ENCODE measurements around the gene NFASC.

Gene NFASC

DNA sequence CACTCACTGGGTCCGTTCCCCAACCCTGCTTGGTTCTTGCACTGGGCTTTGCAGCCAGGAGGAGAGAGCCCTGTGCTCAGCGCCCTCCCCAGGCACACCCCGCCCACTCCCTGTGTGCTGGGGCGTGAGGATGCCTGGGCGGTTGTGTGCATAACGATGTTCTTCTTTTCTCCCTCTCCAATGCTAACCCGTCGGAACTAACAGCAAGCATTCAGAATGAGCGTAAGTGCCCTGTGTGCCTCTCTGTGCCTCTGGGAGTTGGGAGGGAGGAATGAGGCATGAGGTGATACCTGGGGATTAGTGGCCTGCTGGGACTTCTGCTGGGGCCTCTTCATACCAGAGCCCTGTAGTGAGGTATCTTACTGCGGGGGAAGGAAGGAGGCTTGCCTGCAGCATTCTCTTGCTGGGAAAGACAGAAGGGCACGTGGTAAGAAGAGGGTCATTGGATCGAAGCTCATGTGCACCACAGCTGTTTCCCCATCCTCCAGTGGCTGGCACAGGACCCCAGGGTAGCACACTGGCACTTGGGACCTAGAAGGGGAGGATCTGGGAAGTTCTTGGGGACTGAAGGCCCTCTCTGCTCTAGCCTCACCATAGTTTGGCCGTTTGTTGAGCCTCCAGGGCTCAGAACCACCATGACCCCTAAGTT, 79.8 kb downstream of the NFASC start:
- TF ChIP-seq POLR2AphosphoS5 (IDR thresholded peaks at IDR 0.05; ENCODE audit: low read depth, low read length) (no peak), SIN3A (IDR thresholded peaks at IDR 0.05; ENCODE audit: borderline replicate concordance, insufficient read depth, low read length) (no peak), TAF1 (IDR thresholded peaks at IDR 0.05; ENCODE audit: borderline replicate concordance, insufficient read depth, low read length) (no peak), REST (IDR thresholded peaks at IDR 0.05; ENCODE audit: insufficient read depth in 1 of 2, low read depth in 2 of 2, low read length in 2 of 2) (no peak), FOXP2 (optimal IDR thresholded peaks at IDR 0.05; ENCODE audit: borderline replicate concordance, extremely low read depth, extremely low read length, insufficient read depth) (no peak)

DNA sequence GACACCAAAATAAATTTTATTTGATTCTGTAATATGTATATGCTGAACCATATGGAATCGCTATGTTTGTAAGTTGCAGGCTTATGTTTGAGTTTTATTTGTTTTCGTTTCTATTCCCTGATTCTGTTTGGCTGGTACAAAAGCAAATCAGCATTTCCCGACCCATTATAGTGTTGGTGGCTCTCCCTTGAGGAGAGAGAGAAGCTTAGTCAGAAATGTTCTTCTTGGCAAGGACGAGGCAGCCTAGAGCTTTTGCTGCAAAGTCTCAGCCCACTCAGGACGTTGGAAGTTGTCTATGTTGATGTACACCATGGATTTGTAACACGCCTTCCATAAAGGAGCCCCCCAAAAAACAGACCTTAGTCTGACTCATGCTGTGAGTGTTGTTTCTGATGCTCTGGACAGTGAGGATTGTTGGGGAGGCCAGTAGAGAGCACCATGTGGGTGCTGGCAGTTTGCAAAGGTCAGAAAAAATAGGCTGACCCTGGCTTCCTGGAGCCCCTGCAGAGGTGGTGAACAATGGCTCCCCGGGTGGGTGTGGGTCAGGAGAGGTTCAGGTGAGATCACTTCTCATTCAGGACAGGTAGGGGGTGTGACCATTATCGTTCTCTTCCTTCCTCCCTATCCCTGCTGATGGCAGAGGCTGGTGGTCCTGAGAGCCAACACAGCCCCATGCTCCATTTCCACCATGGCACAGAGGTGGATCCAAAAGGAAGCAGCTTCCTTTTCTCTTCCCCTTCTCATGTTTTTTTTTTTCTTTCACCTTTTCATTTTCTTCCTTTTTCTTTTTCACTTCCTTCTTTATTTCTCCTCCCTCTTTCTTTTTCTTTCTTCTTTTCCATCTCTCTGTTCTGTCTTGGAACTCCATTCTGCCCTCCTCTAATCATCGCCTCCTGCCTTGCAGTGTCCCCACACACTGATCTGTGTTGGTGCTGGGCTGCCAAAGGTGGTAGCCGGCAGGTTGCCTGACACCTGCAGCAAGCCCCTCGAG, 88.0 kb downstream of the NFASC start:
- TF ChIP-seq SIN3A (IDR thresholded peaks at IDR 0.05; ENCODE audit: borderline replicate concordance, insufficient read depth, low read length) (no peak), FOXP2 (optimal IDR thresholded peaks at IDR 0.05; ENCODE audit: borderline replicate concordance, extremely low read depth, extremely low read length, insufficient read depth) (no peak), REST (IDR thresholded peaks at IDR 0.05; ENCODE audit: insufficient read depth in 1 of 2, low read depth in 2 of 2, low read length in 2 of 2) (no peak), POLR2AphosphoS5 (IDR thresholded peaks at IDR 0.05; ENCODE audit: low read depth, low read length) (no peak), TAF1 (IDR thresholded peaks at IDR 0.05; ENCODE audit: borderline replicate concordance, insufficient read depth, low read length) (no peak)

DNA sequence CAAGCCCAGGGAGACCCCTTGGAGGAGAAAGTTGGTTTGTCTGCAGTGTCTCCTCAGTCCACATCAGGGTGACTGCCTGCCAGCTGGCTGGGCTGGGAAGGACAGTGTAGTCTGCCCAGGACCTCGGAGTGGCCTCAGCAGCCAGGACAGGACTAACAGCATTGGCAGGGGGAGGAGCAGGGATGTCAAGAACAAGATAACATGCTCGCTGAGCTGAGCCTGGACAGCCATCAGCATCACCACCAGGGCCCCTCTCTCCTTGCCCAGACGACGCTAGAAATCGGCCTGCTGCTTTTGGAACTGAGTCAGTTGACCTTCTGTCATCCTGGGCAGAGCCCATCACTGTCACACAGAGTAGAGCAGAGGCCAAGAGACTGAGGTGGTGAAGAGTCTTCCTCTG, 88.7 kb downstream of the NFASC start:
- TF ChIP-seq POLR2AphosphoS5 (IDR thresholded peaks at IDR 0.05; ENCODE audit: low read depth, low read length) (no peak), REST (IDR thresholded peaks at IDR 0.05; ENCODE audit: insufficient read depth in 1 of 2, low read depth in 2 of 2, low read length in 2 of 2) (no peak), TAF1 (IDR thresholded peaks at IDR 0.05; ENCODE audit: borderline replicate concordance, insufficient read depth, low read length) (no peak), SIN3A (IDR thresholded peaks at IDR 0.05; ENCODE audit: borderline replicate concordance, insufficient read depth, low read length) (no peak), FOXP2 (optimal IDR thresholded peaks at IDR 0.05; ENCODE audit: borderline replicate concordance, extremely low read depth, extremely low read length, insufficient read depth) (no peak)

DNA sequence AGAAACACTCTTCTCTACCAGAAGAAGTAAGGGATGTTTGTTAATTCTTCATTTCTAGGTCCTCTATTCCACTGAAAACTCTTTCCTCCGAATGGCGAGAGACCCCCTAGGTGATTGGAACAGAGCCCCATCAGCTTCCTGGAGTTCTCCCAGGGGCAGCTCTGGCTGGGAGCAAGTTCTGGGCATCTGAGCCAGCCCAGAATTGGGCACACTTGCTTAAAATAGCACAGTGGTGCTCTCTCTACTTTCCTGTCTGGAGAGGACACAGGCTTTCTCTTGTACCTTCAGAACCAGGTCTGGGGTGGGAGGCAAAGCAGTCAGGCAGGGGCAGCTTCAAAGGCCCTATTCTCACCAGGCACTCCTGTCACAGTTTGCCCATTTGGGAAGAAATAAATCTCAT, 89.2 kb downstream of the NFASC start:
- TF ChIP-seq SIN3A (IDR thresholded peaks at IDR 0.05; ENCODE audit: borderline replicate concordance, insufficient read depth, low read length): no peak
- no peak for TF ChIP-seq REST (IDR thresholded peaks at IDR 0.05; ENCODE audit: insufficient read depth in 1 of 2, low read depth in 2 of 2, low read length in 2 of 2)
- no peak for TF ChIP-seq TAF1 (IDR thresholded peaks at IDR 0.05; ENCODE audit: borderline replicate concordance, insufficient read depth, low read length)
- TF ChIP-seq FOXP2 (optimal IDR thresholded peaks at IDR 0.05; ENCODE audit: borderline replicate concordance, extremely low read depth, extremely low read length, insufficient read depth): no peak
